ENCODE measurements around the gene GFER.
"Not testable (repeated sequence)": the region's sequence is repeated elsewhere in the genome, so short reads cannot be mapped to it uniquely, and the experiment has no call there.

The GFER gene

GRCh38 chr16:2030036-2030435, 46.0 kb downstream of the GFER start:
- H3K4me3 ChIP-seq (ENCODE audit: control insufficient read depth, low read depth, low read length), result no peak overlapping the region
- TF ChIP-seq, protein P1, sequence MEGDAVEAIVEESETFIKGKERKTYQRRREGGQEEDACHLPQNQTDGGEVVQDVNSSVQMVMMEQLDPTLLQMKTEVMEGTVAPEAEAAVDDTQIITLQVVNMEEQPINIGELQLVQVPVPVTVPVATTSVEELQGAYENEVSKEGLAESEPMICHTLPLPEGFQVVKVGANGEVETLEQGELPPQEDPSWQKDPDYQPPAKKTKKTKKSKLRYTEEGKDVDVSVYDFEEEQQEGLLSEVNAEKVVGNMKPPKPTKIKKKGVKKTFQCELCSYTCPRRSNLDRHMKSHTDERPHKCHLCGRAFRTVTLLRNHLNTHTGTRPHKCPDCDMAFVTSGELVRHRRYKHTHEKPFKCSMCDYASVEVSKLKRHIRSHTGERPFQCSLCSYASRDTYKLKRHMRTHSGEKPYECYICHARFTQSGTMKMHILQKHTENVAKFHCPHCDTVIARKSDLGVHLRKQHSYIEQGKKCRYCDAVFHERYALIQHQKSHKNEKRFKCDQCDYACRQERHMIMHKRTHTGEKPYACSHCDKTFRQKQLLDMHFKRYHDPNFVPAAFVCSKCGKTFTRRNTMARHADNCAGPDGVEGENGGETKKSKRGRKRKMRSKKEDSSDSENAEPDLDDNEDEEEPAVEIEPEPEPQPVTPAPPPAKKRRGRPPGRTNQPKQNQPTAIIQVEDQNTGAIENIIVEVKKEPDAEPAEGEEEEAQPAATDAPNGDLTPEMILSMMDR (IDR thresholded peaks at IDR 0.05; ENCODE audit: control insufficient read depth, insufficient read depth, low read depth, low read length, missing control alignments), result no peak
- DNase-seq (ENCODE audit: low read depth), result no peak

DNA sequence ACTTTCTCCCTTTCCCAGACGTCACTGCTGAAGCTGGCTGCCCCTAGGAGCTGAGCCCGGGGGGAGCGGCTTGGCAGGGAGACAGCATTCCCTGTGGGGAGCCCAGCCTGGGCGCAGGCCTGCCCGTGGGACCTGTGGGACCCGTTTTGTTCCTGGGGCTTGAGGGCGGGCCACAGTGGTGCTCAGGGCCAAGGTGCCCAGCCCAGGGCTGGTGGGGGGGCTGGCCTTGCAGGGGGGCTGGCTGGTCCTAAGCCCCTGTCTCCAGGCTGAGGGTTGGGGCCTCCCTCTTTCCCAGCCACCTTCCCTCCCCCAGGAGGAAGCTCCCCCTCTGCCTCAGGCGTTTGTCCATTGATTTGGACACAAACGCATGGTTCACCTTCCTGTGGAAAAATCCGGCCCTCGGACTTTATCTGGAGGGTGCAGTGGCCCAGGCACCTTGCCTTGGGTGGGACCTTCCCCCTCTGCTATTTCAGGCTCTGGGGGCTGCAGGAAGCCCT, 47.1 kb downstream of the GFER start:
- TF ChIP-seq, protein P1 (IDR thresholded peaks at IDR 0.05; ENCODE audit: control insufficient read depth, insufficient read depth, low read depth, low read length, missing control alignments), result no peak
- H3K4me3 ChIP-seq (ENCODE audit: control insufficient read depth, low read depth, low read length), result no peak overlapping the region
- no peak for DNase-seq (ENCODE audit: low read depth)

- peak overlapping the region; percentile 57 for H3K4me3 ChIP-seq (ENCODE audit: control insufficient read depth, low read depth, low read length)
- DNase-seq (ENCODE audit: low read depth), result no peak
- TF ChIP-seq, protein P1 (IDR thresholded peaks at IDR 0.05; ENCODE audit: control insufficient read depth, insufficient read depth, low read depth, low read length, missing control alignments), result no peak
These were observed 48.5 kb downstream of the GFER start for GRCh38 chr16:2032285-2033056.

- TF ChIP-seq, protein P1 (IDR thresholded peaks at IDR 0.05; ENCODE audit: control insufficient read depth, insufficient read depth, low read depth, low read length, missing control alignments), result no peak
- DNase-seq (ENCODE audit: low read depth), result no peak
- peak overlapping the region; percentile 57 for H3K4me3 ChIP-seq (ENCODE audit: control insufficient read depth, low read depth, low read length)
These were observed 49.3 kb downstream of the GFER start for GRCh38 chr16:2033057-2033908.

DNA sequence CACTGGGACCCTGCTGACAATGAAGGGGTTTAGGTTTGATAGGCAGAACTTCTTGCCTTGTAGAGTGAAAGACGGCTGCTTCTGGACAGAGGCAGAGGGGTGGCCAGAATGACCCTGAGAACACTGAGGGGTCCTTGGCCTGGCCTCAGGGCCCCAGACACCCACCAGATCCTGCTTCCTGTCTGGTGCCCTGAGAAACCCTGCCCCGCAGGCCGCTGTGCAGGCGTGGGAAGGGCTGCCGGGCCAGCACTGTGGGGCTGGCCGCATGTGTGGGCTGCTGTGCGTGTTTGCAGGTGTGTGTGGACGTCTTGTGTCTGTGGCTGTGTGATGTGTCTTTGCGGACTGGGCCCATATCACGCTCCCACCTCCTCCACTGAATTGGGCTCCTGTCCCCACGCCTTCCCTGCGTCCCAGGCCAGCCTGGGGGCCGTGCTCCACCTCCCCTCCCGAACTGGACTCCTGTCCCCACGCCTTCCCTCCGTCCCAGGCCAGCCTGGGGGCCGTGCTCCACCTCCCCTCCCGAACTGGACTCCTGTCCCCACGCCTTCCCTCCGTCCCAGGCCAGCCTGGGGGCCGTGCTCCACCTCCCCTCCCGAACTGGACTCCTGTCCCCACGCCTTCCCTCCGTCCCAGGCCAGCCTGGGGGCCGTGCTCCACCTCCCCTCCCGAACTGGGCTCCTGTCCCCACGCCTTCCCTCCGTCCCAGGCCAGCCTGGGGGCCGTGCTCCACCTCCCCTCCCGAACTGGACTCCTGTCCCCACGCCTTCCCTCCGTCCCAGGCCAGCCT, 50.1 kb downstream of the GFER start:
- H3K4me3 ChIP-seq (ENCODE audit: control insufficient read depth, low read depth, low read length), result peak overlapping the region; percentile 57
- not testable (repeated sequence) for DNase-seq (ENCODE audit: low read depth)

- DNase-seq (ENCODE audit: low read depth), result no peak
- TF ChIP-seq, protein P1 (IDR thresholded peaks at IDR 0.05; ENCODE audit: control insufficient read depth, insufficient read depth, low read depth, low read length, missing control alignments), result no peak
- H3K4me3 ChIP-seq (ENCODE audit: control insufficient read depth, low read depth, low read length), result peak overlapping the region; percentile 33
These were observed 50.9 kb downstream of the GFER start for GRCh38 chr16:2034696-2035430.
